Islet precursor cell (in vitro differentiated cells): ENCODE results near the gene SLC4A8.

Experiments
- DNase-seq: peaks from one replicate; pipeline ENCODE4 v3.0.0-alpha.2; 2018

The SLC4A8 gene

GRCh38 chr12:51482929-51483697 is 58.5 kb downstream of the SLC4A8 start:
- DNase-seq: no peak

GRCh38 chr12:51484119-51484518 is 59.5 kb downstream of the SLC4A8 start:
- DNase-seq: no peak

DNA sequence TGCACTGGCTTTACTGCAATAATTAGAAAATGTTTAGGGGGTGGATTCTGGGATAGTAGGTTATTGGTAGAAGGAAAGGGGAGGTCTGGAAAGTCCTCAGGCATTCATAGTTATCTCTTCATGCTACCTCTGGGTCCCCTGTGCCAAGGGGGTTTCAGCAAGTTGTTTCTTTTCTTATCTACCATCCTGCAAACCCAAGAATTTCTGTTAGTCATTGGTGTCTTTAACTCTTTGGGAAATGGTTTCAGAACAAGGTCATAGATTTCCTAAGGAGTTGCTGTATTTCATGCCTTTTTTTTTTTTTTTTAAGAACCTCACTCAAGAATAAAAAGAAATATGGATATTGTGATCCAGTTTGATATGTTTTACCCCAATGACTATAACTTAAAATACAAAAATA is 63.6 kb downstream of the SLC4A8 start:
- peak; percentile 4 for DNase-seq

- DNase-seq: no peak
Measured at GRCh38 chr12:51493281-51493680, 68.7 kb downstream of the SLC4A8 start.

GRCh38 chr12:51496895-51497294 is 72.3 kb downstream of the SLC4A8 start:
- peak; percentile 0 for DNase-seq

- DNase-seq: no peak
Measured at GRCh38 chr12:51504851-51505250, 80.2 kb downstream of the SLC4A8 start.

- DNase-seq: peak; percentile 35
Measured at GRCh38 chr12:51505360-51506105, 80.9 kb downstream of the SLC4A8 start.

DNA sequence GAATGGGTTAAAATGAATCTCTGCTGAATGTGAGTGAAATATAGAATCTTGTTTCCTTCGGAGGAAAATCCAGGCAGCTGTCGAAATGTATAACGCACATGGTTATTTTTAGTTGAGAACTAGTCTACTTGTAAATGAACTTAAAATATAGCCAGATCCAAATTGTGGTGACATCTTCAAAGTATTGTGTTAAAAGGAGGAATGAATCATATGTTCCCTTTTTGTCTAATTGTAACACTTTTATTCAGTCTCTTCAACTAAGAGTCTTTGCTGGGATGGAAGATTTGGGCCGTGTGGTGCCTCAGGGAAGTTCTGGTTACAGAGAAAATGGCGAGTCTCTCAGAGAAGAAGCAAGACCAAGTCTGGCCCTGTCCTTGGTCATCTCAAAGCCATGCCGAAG is 82.5 kb downstream of the SLC4A8 start:
- peak; percentile 12 for DNase-seq

GRCh38 chr12:51508285-51508684 is 83.7 kb downstream of the SLC4A8 start:
- no peak for DNase-seq

DNA sequence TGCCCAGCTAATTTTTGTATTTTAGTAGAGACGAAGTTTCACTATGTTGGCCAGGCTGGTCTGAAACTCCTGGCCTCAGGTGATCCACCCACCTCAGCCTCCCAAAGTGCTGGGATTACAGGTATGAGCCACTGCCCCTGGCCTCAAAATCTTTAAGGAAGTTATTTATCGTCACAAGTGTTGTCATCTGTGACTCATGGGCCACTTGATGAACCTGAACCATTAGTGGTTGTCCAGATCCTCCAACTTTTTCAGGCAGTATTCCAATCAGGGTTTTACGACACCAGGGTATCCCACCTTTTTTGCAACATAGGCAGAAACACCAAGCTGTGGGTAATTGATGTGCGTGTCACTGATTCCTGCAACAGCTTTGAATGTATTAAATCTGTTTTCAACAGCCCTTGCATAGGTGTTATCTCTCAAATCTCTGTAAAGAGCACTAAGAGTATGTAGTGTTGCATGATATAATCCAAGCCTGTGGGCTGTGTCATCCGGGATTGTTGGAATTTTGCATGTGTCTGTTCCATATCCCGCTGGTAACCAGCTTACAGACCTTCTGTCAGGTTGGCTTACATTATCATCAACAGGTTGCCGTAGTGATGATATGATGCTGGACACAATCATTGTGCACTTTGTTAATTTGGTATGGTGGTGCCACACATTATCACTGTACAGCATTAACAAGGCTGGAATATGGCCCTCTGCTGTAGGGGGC is 87.1 kb downstream of the SLC4A8 start:
- peak; percentile 41 for DNase-seq

DNA sequence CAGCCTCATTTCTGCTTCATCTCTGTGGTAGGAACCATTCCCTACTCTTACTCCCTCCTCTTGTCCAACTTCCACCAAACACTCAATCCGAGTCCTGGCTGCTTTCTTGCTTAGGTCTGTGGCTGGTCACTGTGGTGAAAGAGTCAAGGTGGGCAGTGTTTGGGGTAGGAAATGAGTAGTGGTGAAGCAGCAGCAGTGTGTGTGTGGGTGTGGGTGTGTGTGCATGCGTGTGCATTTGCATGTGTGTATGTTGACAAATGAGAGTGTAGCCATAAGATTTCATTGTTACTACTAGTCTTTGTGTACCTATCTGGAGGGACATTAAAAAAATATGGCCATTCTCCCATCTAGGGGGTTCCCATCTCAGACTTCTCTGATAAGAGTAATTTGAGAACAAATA is 87.8 kb downstream of the SLC4A8 start:
- DNase-seq: peak; percentile 19

DNA sequence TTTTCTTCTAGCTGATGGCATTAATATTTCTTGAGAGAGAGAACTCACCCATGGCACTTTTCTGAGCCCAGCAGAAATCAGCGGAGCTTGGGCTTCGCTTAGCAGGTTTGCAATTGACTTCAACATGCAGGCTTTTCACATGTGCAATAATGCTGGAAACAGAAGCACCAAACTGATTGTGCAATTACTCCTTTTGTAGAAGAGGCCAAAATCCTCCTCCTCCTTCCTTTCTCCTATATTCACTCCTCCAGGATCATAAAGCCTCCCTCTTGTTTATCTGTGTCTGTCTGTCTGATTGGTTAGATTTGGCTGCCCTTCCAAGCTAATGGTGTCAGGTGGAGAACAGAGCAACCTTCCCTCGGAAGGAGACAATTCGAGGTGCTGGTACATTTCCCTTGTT is 90.4 kb downstream of the SLC4A8 start:
- DNase-seq: peak; percentile 18

DNA sequence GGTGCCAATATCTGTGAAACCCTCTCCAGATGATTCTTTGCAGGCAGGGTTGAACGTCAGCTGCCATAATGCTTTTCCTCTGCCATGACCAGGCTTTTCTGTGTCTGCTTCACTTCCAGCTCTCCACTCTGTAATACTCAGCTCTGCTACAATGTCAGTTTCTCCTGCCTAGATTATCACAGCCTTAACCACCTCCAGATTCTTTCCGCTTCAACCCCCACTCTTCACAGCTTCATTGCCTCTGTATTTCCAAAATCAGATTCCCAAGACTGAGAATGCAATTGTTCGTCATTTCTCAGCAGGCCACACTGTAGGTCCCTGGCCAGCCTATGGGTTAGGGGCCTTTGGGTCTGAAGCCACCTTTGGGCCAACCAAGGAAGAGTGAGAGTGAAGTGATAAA is 92.7 kb downstream of the SLC4A8 start:
- DNase-seq: peak; percentile 43

DNA sequence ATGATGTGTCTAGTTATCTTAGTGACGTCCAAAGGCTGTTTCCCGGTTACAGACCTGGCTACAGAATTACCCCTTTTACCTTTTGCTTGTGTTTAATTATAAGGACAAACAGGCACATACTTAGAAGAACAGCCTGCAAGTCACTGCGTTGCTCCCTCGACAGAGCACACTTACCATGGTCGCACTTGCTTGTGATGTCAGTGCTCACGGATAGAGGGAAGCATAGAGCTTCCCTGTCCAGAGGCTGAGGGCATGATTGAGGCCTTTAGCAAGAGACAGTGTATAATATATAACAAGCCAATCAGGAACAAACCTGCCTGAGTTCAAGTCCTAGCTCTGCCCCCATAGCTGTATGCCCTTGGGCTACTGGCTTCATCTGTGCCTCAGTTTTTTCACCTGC is 93.2 kb downstream of the SLC4A8 start:
- DNase-seq: peak; percentile 63

DNA sequence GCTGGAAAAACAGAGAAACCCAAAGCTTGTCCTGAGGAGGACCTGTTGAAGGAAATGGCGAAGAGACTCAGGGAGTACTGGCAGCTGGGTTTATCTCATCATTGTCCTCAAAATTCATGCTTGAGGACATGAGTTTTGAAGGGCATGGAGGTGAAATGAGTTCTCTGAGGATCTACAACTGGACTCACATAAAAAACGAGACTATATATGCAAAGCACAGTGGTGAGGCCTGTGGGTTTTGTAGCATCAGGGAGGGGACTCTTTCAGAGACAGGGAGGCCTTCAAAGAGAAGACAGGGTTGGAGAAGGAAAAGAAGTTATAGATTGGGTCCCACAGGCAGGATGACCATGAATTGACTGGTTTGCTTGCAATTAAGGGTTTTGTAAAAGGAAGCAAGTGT is 95.1 kb downstream of the SLC4A8 start:
- peak; percentile 22 for DNase-seq

GRCh38 chr12:51520576-51521325 is 96.1 kb downstream of the SLC4A8 start:
- peak; percentile 66 for DNase-seq

GRCh38 chr12:51521554-51522276 is 97.1 kb downstream of the SLC4A8 start:
- peak; percentile 38 for DNase-seq

- DNase-seq: peak; percentile 40
Measured at GRCh38 chr12:51522696-51523095, 98.1 kb downstream of the SLC4A8 start.

DNA sequence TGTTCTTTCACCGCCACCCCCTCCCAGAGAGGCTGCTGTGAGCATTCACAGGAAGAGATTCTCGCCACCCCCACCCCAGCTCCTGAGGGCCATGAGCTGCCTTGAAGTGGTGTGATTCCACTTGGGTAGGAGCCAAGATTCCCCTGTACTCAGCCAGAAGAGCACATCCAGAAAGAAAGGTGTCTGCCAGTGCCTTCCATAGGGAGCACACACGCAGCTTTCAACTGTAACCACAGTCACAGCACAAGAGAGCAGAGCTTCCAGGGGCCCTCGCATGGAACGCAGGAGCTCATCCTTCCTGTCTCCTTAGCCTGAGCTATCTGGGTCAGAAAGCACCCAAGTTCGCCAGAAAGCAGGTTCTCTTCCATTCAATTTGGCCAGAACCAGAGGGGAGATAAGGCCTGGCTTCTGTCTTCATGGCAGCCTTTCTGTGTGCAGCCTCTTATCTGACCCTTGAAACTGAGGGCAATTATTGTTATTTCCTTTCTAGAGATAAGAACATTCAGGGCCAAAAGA is 99.8 kb downstream of the SLC4A8 start:
- DNase-seq: peak; percentile 85

DNA sequence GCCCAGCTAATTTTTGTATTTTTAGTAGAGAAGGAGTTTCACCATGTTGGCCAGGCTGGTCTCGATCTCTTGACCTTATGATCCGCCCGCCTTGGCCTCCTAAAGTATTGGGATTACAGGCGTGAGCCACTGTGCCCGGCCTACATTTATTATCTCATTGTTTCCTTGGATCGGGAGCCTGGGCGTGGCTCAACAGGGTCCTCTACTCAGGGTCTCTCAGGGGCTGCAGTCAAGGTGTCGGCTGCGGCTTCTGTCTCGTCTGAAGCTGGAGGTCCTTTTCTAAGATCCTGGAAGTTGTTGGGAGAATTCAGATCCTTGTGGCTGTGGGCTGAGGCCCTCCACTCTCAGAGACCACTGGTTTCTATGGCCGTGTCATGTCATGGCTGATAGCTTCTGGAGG is 100.9 kb downstream of the SLC4A8 start:
- no peak for DNase-seq

- DNase-seq: peak; percentile 19
Measured at GRCh38 chr12:51527966-51528365, 103.3 kb downstream of the SLC4A8 start.
